Epithelial cell of esophagus (primary cell): ENCODE measurements around the gene LIMCH1.

Experiments used
- DNase-seq: peaks from one replicate; pipeline ENCODE4 v3.0.0; 2010; ENCODE audit warnings: low read depth
- H3K4me3 ChIP-seq: 2 replicates; pipeline ENCODE4 v1.5.1; 2011; ENCODE audit warnings: mild to moderate bottlenecking, low read length, control low read depth
- CTCF ChIP-seq: IDR thresholded peaks from 2 replicates; pipeline ENCODE4 v1.5.1; 2011; ENCODE audit warnings: low read depth, mild to moderate bottlenecking, low read length, control low read depth, inconsistent platforms; ENCODE audit not compliant: insufficient read depth; ENCODE audit errors: missing control alignments

Gene LIMCH1

GRCh38 chr4:41580007-41580406 is 42.0 kb downstream of the LIMCH1 start:
- no peak for DNase-seq
- no peak for TF ChIP-seq CTCF
- H3K4me3 ChIP-seq = no peak overlapping the region

- no peak for DNase-seq
- no peak for TF ChIP-seq CTCF
Measured at GRCh38 chr4:41586675-41587225, 48.8 kb downstream of the LIMCH1 start.

DNA sequence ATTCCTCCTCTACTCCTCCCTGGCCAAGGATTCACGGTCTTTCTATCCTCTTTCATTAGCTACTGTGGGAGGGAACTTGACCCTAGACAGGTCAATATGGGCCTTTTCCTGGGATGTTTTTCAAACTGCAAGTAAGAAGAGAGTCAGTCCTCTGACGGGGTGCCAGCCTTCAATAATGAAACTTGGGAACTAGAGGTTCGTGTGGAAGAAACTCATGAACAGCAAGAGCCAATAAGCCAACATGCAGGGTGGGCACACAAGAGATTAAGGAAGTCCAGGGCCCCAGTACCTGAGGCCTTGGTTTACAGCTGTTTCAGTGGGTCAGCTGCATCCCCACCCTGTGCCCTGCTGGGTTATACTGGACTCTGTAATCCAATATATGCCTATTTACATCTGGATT is 49.3 kb downstream of the LIMCH1 start:
- H3K4me3 ChIP-seq = no peak overlapping the region
- no peak for TF ChIP-seq CTCF
- DNase-seq = no peak

More at GRCh38 chr4:41586675-41587225, 48.8 kb downstream of the LIMCH1 start:
- H3K4me3 ChIP-seq = no peak overlapping the region

DNA sequence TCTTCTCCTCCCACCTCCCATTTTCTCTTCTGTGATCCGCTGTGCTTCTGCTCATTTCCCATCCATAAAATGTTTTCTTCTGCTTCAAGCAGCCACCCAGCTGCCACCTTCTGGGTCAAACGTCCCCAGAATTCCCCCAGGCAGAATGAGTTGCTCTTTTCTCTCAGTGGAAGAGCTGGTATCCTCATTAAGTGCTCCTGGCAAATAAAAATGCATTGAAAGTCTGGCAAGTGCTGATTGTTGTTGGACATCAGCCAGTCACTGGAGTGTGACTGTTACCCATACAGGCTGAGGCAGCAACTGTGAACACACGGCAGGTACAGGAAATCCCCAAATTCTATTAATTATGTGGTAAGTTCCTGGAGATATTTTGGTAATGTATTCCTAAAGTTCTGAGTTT is 52.6 kb downstream of the LIMCH1 start:
- H3K4me3 ChIP-seq = no peak overlapping the region
- no peak for TF ChIP-seq CTCF
- peak; percentile 46 for DNase-seq

GRCh38 chr4:41594432-41594831 is 56.5 kb downstream of the LIMCH1 start:
- no peak for TF ChIP-seq CTCF
- no peak overlapping the region for H3K4me3 ChIP-seq
- DNase-seq = no peak

DNA sequence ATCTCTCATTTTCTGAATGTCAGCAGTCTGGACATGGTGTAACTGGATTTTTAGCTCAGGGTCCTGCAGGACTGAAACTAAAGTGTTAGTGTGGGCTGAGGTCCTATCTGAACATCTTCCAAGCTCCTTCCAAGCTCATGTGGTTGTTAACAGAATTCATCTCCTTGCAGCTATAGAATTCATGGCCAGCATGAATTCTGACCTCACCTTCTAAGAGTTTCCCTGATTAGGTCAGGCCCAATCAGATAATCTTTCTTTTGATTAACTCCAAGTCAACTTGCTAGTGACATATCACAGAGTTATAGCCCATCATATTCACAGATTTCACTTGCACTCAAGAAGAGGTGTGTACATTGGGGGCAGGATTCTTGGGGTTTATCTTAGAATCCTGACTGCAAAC is 59.5 kb downstream of the LIMCH1 start:
- no peak for TF ChIP-seq CTCF
- no peak overlapping the region for H3K4me3 ChIP-seq
- DNase-seq = no peak

DNA sequence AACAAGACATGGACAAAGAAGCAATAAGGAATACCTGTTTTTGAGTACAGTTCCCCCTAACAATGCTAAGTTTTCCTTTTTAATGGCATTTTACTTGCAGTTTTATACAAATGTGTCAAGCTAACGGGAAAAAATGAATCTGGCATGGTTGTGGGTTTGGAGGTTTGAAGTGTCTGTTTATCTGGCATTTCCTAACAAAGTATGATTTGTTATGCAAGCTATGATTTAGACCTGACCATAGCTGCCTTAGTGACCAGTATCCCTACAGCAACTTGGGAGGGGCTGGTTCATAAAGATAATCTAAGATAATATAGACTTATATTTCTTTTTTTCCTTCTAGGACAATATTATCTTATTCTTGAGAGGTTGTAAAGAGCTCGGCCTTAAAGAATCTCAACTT is 60.6 kb downstream of the LIMCH1 start:
- DNase-seq = no peak
- no peak overlapping the region for H3K4me3 ChIP-seq

More for the DNA sequence above, 60.6 kb downstream of the LIMCH1 start:
- TF ChIP-seq CTCF = no peak
